ENCODE measurements around the gene CHD2.
"Not testable (repeated sequence)": the region's sequence is repeated elsewhere in the genome, so short reads cannot be mapped to it uniquely, and the experiment has no call there.

The CHD2 gene

GRCh38 chr15:92899948-92900730, at the start of gene CHD2:
CHD2 (plus strand) TSS chr15:92900324; CDS start chr15:92901238, 914 bp downstream.
- Mint-ChIP-seq H3K4me3 (peak within 1 kb of the TSS; percentile 95), H3K36me3 (ENCODE audit: low read depth) (peaks cover 78% of the 10 kb centered on the region), H3K27ac (peak within 1 kb of the TSS; percentile 98), H3K27me3 (no peaks in the 10 kb centered on the region), H3K9me3 (peaks cover 11% of the 10 kb centered on the region), H3K4me1 (ENCODE audit: low read depth) (peaks cover 59% of the 10 kb centered on the region)

GRCh38 chr15:92853222-92853621, 46.9 kb upstream of the CHD2 start:
- Mint-ChIP-seq H3K9me3 (no peaks in the 10 kb centered on the region), H3K36me3 (ENCODE audit: low read depth) (peaks cover 6% of the 10 kb centered on the region), H3K27ac (peak overlapping the region; percentile 10), H3K27me3 (no peaks in the 10 kb centered on the region), H3K4me3 (no peak overlapping the region), H3K4me1 (ENCODE audit: low read depth) (peaks cover 31% of the 10 kb centered on the region)

GRCh38 chr15:92861742-92862141, 38.4 kb upstream of the CHD2 start:
- Mint-ChIP-seq H3K27me3 (no peaks in the 10 kb centered on the region), H3K27ac (no peak overlapping the region), H3K36me3 (ENCODE audit: low read depth) (peaks cover 4% of the 10 kb centered on the region), H3K4me3 (no peak overlapping the region), H3K4me1 (ENCODE audit: low read depth) (no peaks in the 10 kb centered on the region), H3K9me3 (peaks cover 6% of the 10 kb centered on the region)

- peaks cover 6% of the 10 kb centered on the region for H3K9me3 Mint-ChIP-seq
- H3K27ac Mint-ChIP-seq, result no peak overlapping the region
- peaks cover 4% of the 10 kb centered on the region for H3K36me3 Mint-ChIP-seq (ENCODE audit: low read depth)
- no peaks in the 10 kb centered on the region for H3K27me3 Mint-ChIP-seq
- H3K4me1 Mint-ChIP-seq (ENCODE audit: low read depth), result no peaks in the 10 kb centered on the region
- H3K4me3 Mint-ChIP-seq, result no peak overlapping the region
Measured at GRCh38 chr15:92864127-92864814, 35.9 kb upstream of the CHD2 start.

DNA sequence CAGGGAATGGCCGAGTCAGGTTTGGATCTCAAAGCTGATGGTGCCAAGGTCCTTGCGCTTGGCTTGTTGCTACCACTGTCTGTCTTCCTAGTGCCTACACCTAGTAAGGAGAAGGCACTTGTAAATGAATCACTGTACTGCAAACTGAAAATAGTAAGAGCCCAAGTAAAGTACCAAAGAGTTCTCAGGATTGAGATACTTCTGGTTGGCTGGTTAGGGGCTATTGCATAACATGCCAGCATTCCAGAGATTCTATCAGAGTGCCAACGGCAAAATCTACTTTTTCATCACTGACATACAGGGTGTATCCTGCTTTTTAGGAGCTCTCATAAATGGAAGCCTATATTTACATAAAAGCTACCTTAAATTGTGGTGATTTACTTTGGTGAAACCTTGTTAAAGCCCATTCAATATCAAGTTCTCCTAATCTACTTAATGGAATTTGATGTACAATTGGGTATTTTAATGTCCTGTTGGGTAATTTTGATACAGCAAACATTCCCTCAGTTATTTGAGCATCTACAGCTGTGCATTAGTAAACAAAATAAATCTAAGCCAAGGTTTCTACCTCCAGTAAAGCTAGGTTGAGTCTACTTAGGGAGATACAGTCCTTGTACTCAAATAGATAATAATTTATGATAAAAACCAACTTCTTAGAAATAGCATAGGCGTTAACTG, 30.7 kb upstream of the CHD2 start:
- H3K36me3 Mint-ChIP-seq (ENCODE audit: low read depth), result no peaks in the 10 kb centered on the region
- H3K9me3 Mint-ChIP-seq, result peaks cover under 1% of the 10 kb centered on the region
- H3K4me3 Mint-ChIP-seq, result no peak overlapping the region
- H3K27me3 Mint-ChIP-seq, result no peaks in the 10 kb centered on the region
- no peaks in the 10 kb centered on the region for H3K4me1 Mint-ChIP-seq (ENCODE audit: low read depth)
- no peak overlapping the region for H3K27ac Mint-ChIP-seq

- Mint-ChIP-seq H3K27me3 (no peaks in the 10 kb centered on the region), H3K4me3 (no peak overlapping the region), H3K9me3 (no peaks in the 10 kb centered on the region), H3K36me3 (ENCODE audit: low read depth) (no peaks in the 10 kb centered on the region), H3K27ac (no peak overlapping the region), H3K4me1 (ENCODE audit: low read depth) (no peaks in the 10 kb centered on the region)
Measured at GRCh38 chr15:92870010-92870591, 30.0 kb upstream of the CHD2 start.

DNA sequence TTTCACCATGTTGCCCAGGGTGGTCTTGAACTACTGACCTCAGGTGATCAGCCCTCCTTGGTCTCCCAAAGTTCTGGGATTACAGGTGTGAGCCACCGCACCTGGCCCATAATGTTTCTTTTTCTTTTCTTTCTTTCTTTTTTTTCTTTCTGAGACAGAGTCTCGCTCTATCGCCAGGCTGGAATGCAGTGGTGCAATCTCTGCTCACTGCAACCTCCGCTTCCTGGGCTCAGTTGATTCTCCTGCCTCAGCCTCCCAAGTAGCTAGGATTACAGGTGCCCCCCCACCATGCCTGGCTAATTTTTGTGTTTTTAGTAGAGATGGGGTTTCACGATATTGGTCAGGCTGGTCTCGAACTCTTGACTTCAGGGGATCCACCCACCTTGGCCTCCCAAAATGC, 27.2 kb upstream of the CHD2 start:
- H3K36me3 Mint-ChIP-seq (ENCODE audit: low read depth); H3K9me3 Mint-ChIP-seq; H3K27me3 Mint-ChIP-seq; H3K27ac Mint-ChIP-seq; H3K4me3 Mint-ChIP-seq; H3K4me1 Mint-ChIP-seq (ENCODE audit: low read depth): not testable (repeated sequence)

- no peaks in the 10 kb centered on the region for H3K27me3 Mint-ChIP-seq
- H3K4me1 Mint-ChIP-seq (ENCODE audit: low read depth), result peaks cover 38% of the 10 kb centered on the region
- no peaks in the 10 kb centered on the region for H3K36me3 Mint-ChIP-seq (ENCODE audit: low read depth)
- H3K4me3 Mint-ChIP-seq, result no peak overlapping the region
- no peak overlapping the region for H3K27ac Mint-ChIP-seq
- H3K9me3 Mint-ChIP-seq, result no peaks in the 10 kb centered on the region
Measured at GRCh38 chr15:92877000-92877399, 23.1 kb upstream of the CHD2 start.

- Mint-ChIP-seq H3K27me3 (no peaks in the 10 kb centered on the region), H3K27ac (no peak overlapping the region), H3K4me3 (no peak overlapping the region), H3K4me1 (ENCODE audit: low read depth) (peaks cover 42% of the 10 kb centered on the region), H3K36me3 (ENCODE audit: low read depth) (no peaks in the 10 kb centered on the region), H3K9me3 (no peaks in the 10 kb centered on the region)
Measured at GRCh38 chr15:92877416-92877815, 22.7 kb upstream of the CHD2 start.

- Mint-ChIP-seq H3K4me1 (ENCODE audit: low read depth) (peaks cover 42% of the 10 kb centered on the region), H3K27ac (no peak overlapping the region), H3K27me3 (no peaks in the 10 kb centered on the region), H3K36me3 (ENCODE audit: low read depth) (peaks cover 3% of the 10 kb centered on the region), H3K4me3 (no peak overlapping the region), H3K9me3 (no peaks in the 10 kb centered on the region)
Measured at GRCh38 chr15:92878593-92879053, 21.5 kb upstream of the CHD2 start.

DNA sequence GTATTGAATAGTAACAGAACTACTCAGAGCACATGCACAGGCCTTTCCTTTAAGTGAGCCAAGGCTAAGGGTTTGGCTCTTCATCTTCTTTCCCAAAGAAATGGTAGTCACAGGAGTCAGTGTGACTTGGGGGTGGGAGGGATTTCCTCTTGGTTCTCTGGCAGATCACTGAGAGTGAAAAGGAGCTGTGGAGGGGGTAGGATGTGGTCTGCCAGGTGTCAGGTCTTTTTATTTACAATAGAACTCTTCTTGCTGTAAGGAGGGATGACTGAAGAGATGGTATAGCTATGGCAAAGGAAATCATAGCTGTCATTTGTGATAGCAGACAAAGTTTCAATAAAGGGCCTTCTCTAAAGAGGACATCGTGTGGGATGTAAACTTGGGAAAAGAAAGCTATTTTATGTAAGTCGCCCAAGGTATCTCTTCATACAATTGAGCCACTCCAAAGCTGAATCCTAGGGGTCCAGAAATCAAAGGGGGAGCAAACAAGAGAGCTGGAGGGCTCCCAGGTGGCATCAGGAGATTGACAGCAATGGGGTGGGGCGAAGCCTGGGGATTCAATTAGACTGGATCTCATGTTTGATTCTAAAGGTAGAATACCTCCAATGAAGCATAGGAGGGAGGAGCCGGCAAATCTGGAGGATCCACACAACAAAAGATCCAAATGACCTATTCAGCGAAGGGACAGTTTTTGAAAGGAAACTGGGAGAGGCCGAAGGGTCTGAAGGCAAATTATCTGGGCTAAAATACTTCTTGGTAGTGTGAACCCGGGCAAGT, 20.0 kb upstream of the CHD2 start:
- Mint-ChIP-seq H3K27me3 (no peaks in the 10 kb centered on the region), H3K4me1 (ENCODE audit: low read depth) (peaks cover 45% of the 10 kb centered on the region), H3K9me3 (no peaks in the 10 kb centered on the region), H3K27ac (peak overlapping the region; percentile 89), H3K4me3 (peak overlapping the region; percentile 92), H3K36me3 (ENCODE audit: low read depth) (peaks cover 18% of the 10 kb centered on the region)

DNA sequence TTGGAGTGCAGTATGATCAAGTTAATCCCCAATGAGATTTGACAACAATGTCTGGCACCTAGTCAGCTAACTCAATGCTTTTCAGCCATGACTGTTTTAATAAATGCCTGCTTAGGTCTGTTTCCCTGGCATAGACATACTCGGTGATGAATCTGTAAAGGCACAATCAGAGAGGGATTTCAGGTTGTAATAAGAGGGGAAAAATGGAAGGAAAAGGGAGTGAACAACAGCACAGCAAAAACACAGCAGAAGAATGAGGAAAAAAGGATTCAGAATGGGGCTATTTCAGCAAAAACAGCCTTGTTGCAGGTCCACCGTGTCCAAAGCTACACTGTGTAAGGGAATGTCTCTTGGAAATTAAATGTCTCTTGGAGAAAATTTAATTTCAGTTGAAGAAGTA, 19.3 kb upstream of the CHD2 start:
- H3K4me3 Mint-ChIP-seq, result peak overlapping the region; percentile 92
- H3K9me3 Mint-ChIP-seq, result no peaks in the 10 kb centered on the region
- H3K27ac Mint-ChIP-seq, result peak overlapping the region; percentile 89
- peaks cover 52% of the 10 kb centered on the region for H3K4me1 Mint-ChIP-seq (ENCODE audit: low read depth)
- no peaks in the 10 kb centered on the region for H3K27me3 Mint-ChIP-seq
- peaks cover 25% of the 10 kb centered on the region for H3K36me3 Mint-ChIP-seq (ENCODE audit: low read depth)

DNA sequence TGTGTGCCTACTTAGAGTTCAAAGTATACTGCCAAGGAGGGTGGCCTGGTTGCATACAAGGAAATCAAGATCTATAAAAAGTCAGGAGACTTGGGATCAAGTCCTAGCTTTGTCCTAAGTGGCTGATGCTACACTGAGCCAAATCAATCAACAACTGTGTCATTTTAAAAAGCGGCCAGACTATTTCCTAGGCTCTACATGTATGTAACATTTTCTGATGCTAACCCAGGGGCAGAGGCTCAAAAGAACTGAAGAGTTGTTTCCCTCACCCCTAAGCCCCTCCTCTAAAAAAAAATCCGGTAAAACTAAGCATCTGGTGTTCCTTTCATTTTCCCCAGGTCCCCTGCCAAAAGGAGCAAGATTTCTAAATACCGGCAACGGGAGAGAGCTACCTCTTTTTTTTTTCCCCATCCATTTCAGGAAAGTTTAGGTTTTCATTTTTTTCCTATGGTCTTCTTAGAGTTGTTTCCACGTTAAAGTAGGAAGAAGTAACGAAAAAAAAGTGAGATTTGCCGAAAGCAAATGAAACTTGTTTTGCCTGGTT, 18.8 kb upstream of the CHD2 start:
- Mint-ChIP-seq H3K27me3 (no peaks in the 10 kb centered on the region), H3K27ac (peak overlapping the region; percentile 89), H3K4me3 (peak overlapping the region; percentile 92), H3K9me3 (no peaks in the 10 kb centered on the region), H3K36me3 (ENCODE audit: low read depth) (peaks cover 30% of the 10 kb centered on the region), H3K4me1 (ENCODE audit: low read depth) (peaks cover 57% of the 10 kb centered on the region)

Data from stimulated activated naive CD8-positive, alpha-beta T cell treated with anti-CD3 and anti-CD28 coated beads, Interleukin-15, Interleukin-2, amounts not matched to agents 100 ng/mL and 50 ng/mL, for 24 hours (primary cell).